Measurements from ENCODE around the gene TMEM158. TPM values are rescaled to one million over a fixed set of nuclear protein-coding genes. Genes with fewer than 3 reads are reported as not detected.

The TMEM158 gene
- total and polyA plus RNA-seq, 2 experiments from 2014 or later: 8.5 to 16.9 TPM

DNA sequence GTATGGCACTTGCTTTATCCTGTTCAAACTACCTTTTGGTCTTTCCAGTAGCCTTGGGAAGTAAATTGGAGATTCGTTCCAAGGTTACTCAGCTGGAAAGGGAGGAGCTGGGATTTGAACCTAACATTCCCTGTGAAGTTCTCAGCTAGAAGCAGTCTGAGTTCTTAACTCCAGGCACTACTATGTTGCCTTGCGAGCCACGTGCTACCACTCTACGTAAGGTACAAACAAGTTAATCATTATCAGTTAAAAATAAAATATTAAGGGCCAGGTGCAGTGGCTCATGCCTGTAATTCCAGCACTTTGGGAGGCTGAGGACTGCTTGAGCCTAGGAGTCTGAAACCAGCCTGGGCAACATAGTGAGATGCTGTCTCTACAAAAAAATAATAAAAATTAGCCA lies 49.2 kb downstream of the TMEM158 start:
- Histone ChIP-seq H3K9me3 (ENCODE audit: low read depth) (no peaks in the 10 kb centered on the region), H3K27ac (no peak overlapping the region), H4K20me1 (ENCODE audit: insufficient read depth, poor library complexity, severe bottlenecking) (no peaks in the 10 kb centered on the region), H3K79me2 (no peaks in the 10 kb centered on the region), H3K9me2 (replicated peaks; ENCODE audit: insufficient read depth) (no peaks in the 10 kb centered on the region), H2AFZ (no peak overlapping the region), H3K4me2 (no peak overlapping the region), H3K4me3 (no peak overlapping the region), H3K27me3 (no peaks in the 10 kb centered on the region), H3K36me3 (replicated peaks; ENCODE audit: insufficient read depth, low read depth) (no peaks in the 10 kb centered on the region), H3K4me1 (ENCODE audit: insufficient read depth) (peaks cover 18% of the 10 kb centered on the region)
- no peak for DNase-seq (ENCODE audit: low spot score)
- WGBS (ENCODE audit: low lambda C conversion rate, missing lambda C conversion rate): 65% methylated on average over 4 of the region's 4 CpGs
- no peak for TF ChIP-seq EZH2phosphoT487 (IDR thresholded peaks at IDR 0.05; ENCODE audit: low read depth, severe bottlenecking, unreplicated experiment)
- no peak for TF ChIP-seq EZH2 (IDR thresholded peaks at IDR 0.05; ENCODE audit: borderline replicate concordance)
- TF ChIP-seq, protein P1, sequence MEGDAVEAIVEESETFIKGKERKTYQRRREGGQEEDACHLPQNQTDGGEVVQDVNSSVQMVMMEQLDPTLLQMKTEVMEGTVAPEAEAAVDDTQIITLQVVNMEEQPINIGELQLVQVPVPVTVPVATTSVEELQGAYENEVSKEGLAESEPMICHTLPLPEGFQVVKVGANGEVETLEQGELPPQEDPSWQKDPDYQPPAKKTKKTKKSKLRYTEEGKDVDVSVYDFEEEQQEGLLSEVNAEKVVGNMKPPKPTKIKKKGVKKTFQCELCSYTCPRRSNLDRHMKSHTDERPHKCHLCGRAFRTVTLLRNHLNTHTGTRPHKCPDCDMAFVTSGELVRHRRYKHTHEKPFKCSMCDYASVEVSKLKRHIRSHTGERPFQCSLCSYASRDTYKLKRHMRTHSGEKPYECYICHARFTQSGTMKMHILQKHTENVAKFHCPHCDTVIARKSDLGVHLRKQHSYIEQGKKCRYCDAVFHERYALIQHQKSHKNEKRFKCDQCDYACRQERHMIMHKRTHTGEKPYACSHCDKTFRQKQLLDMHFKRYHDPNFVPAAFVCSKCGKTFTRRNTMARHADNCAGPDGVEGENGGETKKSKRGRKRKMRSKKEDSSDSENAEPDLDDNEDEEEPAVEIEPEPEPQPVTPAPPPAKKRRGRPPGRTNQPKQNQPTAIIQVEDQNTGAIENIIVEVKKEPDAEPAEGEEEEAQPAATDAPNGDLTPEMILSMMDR (IDR thresholded peaks at IDR 0.05; ENCODE audit: poor library complexity): no peak

Small RNAs within 50 kb of the gene (small RNA-seq; reads per million reads assigned to genes)
- gene RF00012: not detected

Other genes starting within 250 kb of the TMEM158 start
- 0.64 and 1.3 TPM in 2 replicates for gene CLEC3B, start 200.0 kb downstream of the TMEM158 start, total RNA-seq
- 1.7 and 2.6 TPM in 2 replicates for gene CLEC3B, start 200.0 kb downstream of the TMEM158 start, polyA plus RNA-seq
- gene CDCP1, start 79.9 kb downstream of the TMEM158 start, total RNA-seq: 7.0 and 7.3 TPM in 2 replicates
- gene CDCP1, start 79.9 kb downstream of the TMEM158 start, polyA plus RNA-seq: 4.8 and 5.3 TPM in 2 replicates
- 20.1 and 22.6 TPM in 2 replicates for gene LARS2, start 162.3 kb upstream of the TMEM158 start, total RNA-seq
- 11.8 and 13.6 TPM in 2 replicates for gene LARS2, start 162.3 kb upstream of the TMEM158 start, polyA plus RNA-seq